ENCODE results near the gene RAC2. TPM values are rescaled to one million over a fixed set of nuclear protein-coding genes. Genes with fewer than 3 reads are reported as not detected.

RAC2 gene
- total RNA-seq, 4 donors from 2014 or later = 1.9 to 3.7 (median 3.5) TPM; not detected in 1

DNA sequence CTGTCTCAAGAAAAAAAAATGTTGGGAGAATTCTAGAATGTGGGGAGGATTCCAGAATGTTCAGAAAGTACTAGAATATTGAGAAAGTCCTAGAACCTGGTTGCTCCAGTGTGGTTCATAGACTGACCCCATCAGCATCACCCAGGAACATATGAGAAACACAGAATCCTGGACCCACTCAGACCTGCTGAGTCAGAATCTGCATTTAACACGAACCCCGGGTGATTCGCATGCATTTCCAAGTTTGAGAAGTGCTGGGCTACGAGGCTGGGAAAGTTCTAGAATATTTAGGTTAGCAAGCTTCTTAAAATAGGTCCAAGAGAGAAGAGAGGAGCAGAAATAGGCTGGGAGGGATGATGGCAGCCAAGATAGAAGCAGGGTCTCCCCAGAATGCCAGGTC lies 62.4 kb downstream of the RAC2 start:
- intact Hi-C loops (cut with DNase I; ENCODE audit: low total_unique reads) (no loop called here), in situ Hi-C loops (cut with MboI; ENCODE audit: low sequenced_read_pairs in 4 of 4) (no loop called here)
- Histone ChIP-seq H3K27ac (no peak overlapping the region), H3K36me3 (no peaks in the 10 kb centered on the region), H3K9me3 (no peaks in the 10 kb centered on the region), H3K4me1 (peaks cover 23 to 34% of the 10 kb centered on the region in 2 donors), H3K27me3 (no peaks in the 10 kb centered on the region), H3K4me3 (no peak overlapping the region)
- TF ChIP-seq POLR2A (IDR thresholded peaks at IDR 0.05) = no peak
- TF ChIP-seq, protein P1, sequence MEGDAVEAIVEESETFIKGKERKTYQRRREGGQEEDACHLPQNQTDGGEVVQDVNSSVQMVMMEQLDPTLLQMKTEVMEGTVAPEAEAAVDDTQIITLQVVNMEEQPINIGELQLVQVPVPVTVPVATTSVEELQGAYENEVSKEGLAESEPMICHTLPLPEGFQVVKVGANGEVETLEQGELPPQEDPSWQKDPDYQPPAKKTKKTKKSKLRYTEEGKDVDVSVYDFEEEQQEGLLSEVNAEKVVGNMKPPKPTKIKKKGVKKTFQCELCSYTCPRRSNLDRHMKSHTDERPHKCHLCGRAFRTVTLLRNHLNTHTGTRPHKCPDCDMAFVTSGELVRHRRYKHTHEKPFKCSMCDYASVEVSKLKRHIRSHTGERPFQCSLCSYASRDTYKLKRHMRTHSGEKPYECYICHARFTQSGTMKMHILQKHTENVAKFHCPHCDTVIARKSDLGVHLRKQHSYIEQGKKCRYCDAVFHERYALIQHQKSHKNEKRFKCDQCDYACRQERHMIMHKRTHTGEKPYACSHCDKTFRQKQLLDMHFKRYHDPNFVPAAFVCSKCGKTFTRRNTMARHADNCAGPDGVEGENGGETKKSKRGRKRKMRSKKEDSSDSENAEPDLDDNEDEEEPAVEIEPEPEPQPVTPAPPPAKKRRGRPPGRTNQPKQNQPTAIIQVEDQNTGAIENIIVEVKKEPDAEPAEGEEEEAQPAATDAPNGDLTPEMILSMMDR (IDR thresholded peaks at IDR 0.05 in 4 of 5, conservative IDR thresholded peaks at IDR 0.05 in 1 of 5) = no peak
- ATAC-seq (no peak), DNase-seq (no peak)

DNA sequence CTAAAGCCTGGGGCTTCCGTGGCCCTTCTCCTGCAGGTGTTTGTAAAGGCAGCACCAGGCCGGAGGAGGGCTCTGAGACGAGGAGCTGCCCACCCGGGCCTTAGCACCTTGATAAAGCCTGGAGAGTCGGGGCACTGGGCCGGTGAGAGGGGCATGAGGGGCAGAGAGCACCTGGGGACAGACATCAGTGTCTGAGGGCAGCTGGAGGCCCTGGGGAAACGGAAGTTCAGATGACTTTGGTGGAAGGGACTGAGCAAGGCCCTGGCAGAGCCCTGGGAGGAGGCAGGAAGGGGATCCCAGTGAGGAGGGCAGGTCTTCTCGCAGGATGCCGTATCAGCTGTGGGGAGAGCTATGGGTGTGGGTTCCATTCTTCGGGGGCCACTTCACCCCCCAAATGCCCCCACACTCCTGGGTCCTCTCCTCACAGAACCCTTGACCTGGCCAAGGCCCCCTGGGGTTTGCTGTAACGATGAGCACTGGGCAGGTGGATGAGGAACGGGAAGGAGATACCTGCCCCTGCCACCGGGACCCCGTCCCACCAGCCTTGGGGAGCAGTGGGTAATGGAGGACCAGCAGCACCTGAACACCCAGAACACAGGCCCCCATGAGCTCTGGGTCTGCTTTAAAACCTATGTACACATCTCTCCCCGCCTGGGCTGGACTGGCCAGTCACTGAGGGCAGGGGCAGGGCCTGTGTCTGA lies 63.4 kb downstream of the RAC2 start:
- intact Hi-C loops (cut with DNase I; ENCODE audit: low total_unique reads) (no loop called here), in situ Hi-C loops (cut with MboI; ENCODE audit: low sequenced_read_pairs in 4 of 4) (no loop called here)
- H3K36me3 ChIP-seq = no peaks in the 10 kb centered on the region
- no peaks in the 10 kb centered on the region for H3K27me3 ChIP-seq
- no peak for ATAC-seq
- TF ChIP-seq, protein P1 (IDR thresholded peaks at IDR 0.05 in 4 of 5, conservative IDR thresholded peaks at IDR 0.05 in 1 of 5) = no peak
- no peak for TF ChIP-seq POLR2A (IDR thresholded peaks at IDR 0.05)
- no peak overlapping the region for H3K4me3 ChIP-seq
- no peak for DNase-seq
- H3K4me1 ChIP-seq = peaks cover 28 to 40% of the 10 kb centered on the region in 2 donors
- no peak overlapping the region for H3K27ac ChIP-seq
- no peaks in the 10 kb centered on the region for H3K9me3 ChIP-seq

DNA sequence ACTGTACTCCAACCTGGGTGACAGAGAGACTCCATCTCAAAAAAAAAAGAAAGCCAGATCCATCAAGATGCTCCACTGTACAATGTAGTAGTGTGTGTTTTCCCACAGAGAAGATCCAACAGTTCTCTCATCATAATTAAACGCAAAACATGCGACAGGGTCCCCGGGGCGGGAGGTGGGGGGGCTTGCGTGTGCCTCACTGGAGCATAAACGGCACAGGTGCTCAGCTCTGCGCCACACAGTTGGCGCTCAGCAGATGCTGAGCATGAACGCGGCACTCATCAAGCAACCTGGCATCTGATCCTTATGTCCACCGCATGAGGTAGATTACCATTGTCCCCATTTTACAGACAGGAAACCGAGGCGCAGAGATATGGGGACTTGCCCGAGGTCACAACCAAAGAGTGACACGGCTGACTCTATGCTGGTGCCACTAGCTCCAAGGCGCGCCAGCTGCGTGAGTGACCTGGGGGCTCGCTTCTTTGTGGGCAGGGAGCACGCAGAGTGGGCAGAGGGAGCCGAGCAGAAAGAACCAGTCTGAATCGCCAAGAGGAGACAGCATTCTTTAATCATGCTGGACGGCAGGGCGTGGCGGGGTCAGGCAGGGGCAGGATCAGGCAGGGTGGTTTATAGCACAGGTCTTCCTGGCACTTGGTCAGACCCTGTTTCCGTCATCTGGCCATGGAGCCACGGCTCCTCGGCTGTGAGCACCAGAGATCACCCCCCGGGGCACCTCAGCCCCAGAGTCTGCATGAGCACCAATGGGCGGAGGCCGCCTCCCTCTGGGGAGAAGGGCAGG lies 64.2 kb downstream of the RAC2 start:
- DNase-seq (no peak), ATAC-seq (no peak)
- Histone ChIP-seq H3K4me3 (no peak overlapping the region), H3K9me3 (no peaks in the 10 kb centered on the region), H3K27me3 (peaks cover 0 to 4% (median 0%) of the 10 kb centered on the region in 3 donors), H3K27ac (peak overlapping the region in 3 of 4 donors; percentile 72 to 80 (median 73)), H3K4me1 (peaks cover 29 to 43% of the 10 kb centered on the region in 2 donors), H3K36me3 (no peaks in the 10 kb centered on the region)
- TF ChIP-seq, protein P1 (IDR thresholded peaks at IDR 0.05 in 4 of 5, conservative IDR thresholded peaks at IDR 0.05 in 1 of 5) = no peak
- no peak for TF ChIP-seq POLR2A (IDR thresholded peaks at IDR 0.05)
- intact Hi-C loops (cut with DNase I; ENCODE audit: low total_unique reads) = loop anchor here (2.0 kb wide), 1 partner anchor 17 kb away; no protein-coding TSS in a partner anchor
- in situ Hi-C loops (cut with MboI; ENCODE audit: low sequenced_read_pairs in 4 of 4) = no loop called here

DNA sequence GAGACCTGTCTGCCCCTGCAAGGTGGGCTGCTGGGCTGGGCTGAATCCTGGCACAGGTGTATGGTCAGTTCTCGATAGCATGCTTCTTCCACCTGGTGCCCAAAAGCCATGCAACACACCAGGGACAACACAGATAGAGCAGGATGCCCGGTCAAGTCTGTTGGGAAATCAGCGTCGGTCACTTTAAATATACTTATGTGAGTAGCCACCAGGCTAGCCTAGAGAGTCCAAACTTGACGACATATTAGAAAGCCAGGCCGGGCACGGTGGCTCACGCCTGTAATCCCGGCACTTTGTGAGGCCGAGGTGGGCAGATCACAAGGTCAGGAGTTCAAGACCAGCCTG lies 65.0 kb downstream of the RAC2 start:
- TF ChIP-seq, protein P1 (IDR thresholded peaks at IDR 0.05 in 4 of 5, conservative IDR thresholded peaks at IDR 0.05 in 1 of 5) = no peak
- no peak for TF ChIP-seq POLR2A (IDR thresholded peaks at IDR 0.05)
- Histone ChIP-seq H3K36me3 (no peaks in the 10 kb centered on the region), H3K4me1 (peaks cover 29 to 43% of the 10 kb centered on the region in 2 donors), H3K27ac (peak overlapping the region; percentile 64 to 80 (median 72)), H3K27me3 (peaks cover 0 to 7% (median 0%) of the 10 kb centered on the region in 3 donors), H3K9me3 (no peaks in the 10 kb centered on the region), H3K4me3 (no peak overlapping the region)
- ATAC-seq (peak in 1 of 2 donors; percentile 62), DNase-seq (peak in 1 of 2 donors; percentile 33)
- in situ Hi-C loops (cut with MboI; ENCODE audit: low sequenced_read_pairs in 4 of 4) = no loop called here
- intact Hi-C loops (cut with DNase I; ENCODE audit: low total_unique reads) = loop anchor here (2.0 kb wide), 1 partner anchor 18 kb away; no protein-coding TSS in a partner anchor

Measured in gastrocnemius medialis (tissue), 4 donors.